Karpas-422 (cell line): Measurements from ENCODE around the gene KCNJ14. TPM values are rescaled to one million over a fixed set of nuclear protein-coding genes. Genes with fewer than 3 reads are reported as not detected.

Experiments used
- DNase-seq: peaks from one replicate; pipeline ENCODE4 v3.0.0-alpha.2; 2015
- H2AFZ ChIP-seq: fragments of 200-600 bp; sonication (generic); 2 replicates; pipeline ENCODE4 v1.6.1; 2014; ENCODE audit warnings: antibody characterized with exemption, low read length, mixed read lengths
- H3K27ac ChIP-seq: fragments of 200-600 bp; sonication (generic); 2 replicates; pipeline ENCODE4 v1.5.1; 2014; ENCODE audit warnings: mild to moderate bottlenecking, low read length, moderate library complexity
- H3K27me3 ChIP-seq: fragments of 200-600 bp; sonication (generic); 2 replicates; pipeline ENCODE4 v1.6.1; 2014; ENCODE audit warnings: low read length, mixed read lengths
- H3K36me3 ChIP-seq: fragments of 200-600 bp; sonication (generic); 2 replicates; pipeline ENCODE4 v1.6.1; 2014; ENCODE audit warnings: low read length, mixed read lengths; ENCODE audit not compliant: insufficient read depth
- H3K4me1 ChIP-seq: fragments of 200-600 bp; sonication (generic); 2 replicates; pipeline ENCODE4 v1.6.1; 2014; ENCODE audit warnings: mild to moderate bottlenecking, low read length, mixed read lengths
- H3K4me2 ChIP-seq: fragments of 200-600 bp; sonication (generic); 2 replicates; pipeline ENCODE4 v1.6.1; 2014; ENCODE audit warnings: low read length, low read depth, mild to moderate bottlenecking; ENCODE audit not compliant: poor library complexity, severe bottlenecking
- H3K4me3 ChIP-seq: fragments of 200-600 bp; sonication (generic); 2 replicates; pipeline ENCODE4 v1.5.1; 2014; ENCODE audit warnings: mild to moderate bottlenecking, antibody characterized with exemption, low read length, mixed read lengths
- H3K79me2 ChIP-seq: fragments of 200-600 bp; sonication (generic); 2 replicates; pipeline ENCODE4 v1.6.1; 2014; ENCODE audit warnings: mild to moderate bottlenecking, low read length, mixed read lengths
- H3K9ac ChIP-seq: fragments of 200-600 bp; sonication (generic); 2 replicates; pipeline ENCODE4 v1.6.0; 2014; ENCODE audit warnings: low read length
- H3K9me2 ChIP-seq: fragments of 200-600 bp; sonication (generic), shearing (Covaris generic); replicated peaks from 2 replicates; pipeline ENCODE4 v1.6.0; 2014; ENCODE audit warnings: mild to moderate bottlenecking, low read length, moderate library complexity; ENCODE audit not compliant: insufficient read depth
- H3K9me3 ChIP-seq: fragments of 300-700, 200-600 bp; sonication (generic); 2 replicates; pipeline ENCODE4 v1.6.1; 2014; ENCODE audit warnings: low read length, mixed read lengths
- H4K20me1 ChIP-seq: fragments of 200-600 bp; sonication (generic); 2 replicates; pipeline ENCODE4 v1.6.1; 2014; ENCODE audit warnings: mild to moderate bottlenecking, antibody characterized with exemption, low read length, low read depth; ENCODE audit not compliant: insufficient read depth
- total RNA-seq: library from RNA; depleted of rRNA; stranded (reverse); fragments of >200 nt; shearing (Covaris generic); gene quantifications from 2 replicates; pipeline ENCODE4 v1.2.3, GENCODE V29; 2014; ENCODE audit warnings: low replicate concordance

KCNJ14 gene
- total RNA-seq, 1 experiment from 2014 or later: 1.1 TPM

DNA sequence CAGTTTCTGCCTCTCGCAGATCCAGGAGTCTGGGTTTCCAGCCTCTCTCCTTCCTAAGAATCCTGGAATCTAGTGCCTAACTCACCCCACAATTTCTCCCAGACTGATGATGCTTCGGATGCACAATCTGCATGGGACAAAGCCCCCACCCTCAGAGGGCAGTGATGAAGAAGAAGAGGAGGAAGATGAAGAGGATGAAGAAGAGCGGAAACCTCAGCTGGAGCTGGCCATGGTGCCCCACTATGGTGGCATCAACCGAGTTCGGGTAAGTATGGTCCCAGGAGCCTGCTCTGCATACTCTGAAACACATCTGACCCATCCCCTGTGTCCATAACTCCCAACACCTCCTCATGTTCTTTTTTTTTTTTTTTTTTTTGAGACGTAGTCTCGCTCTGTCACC is 8.8 kb upstream of the KCNJ14 start:
- peaks cover 16% of the 10 kb centered on the region for H3K36me3 ChIP-seq
- H4K20me1 ChIP-seq: no peaks in the 10 kb centered on the region
- H3K27me3 ChIP-seq: no peaks in the 10 kb centered on the region
- H2AFZ ChIP-seq: no peak overlapping the region
- H3K9me2 ChIP-seq: no peaks in the 10 kb centered on the region
- peak overlapping the region; percentile 90 for H3K4me3 ChIP-seq
- H3K9ac ChIP-seq: peak overlapping the region; percentile 85
- H3K27ac ChIP-seq: no peak overlapping the region; the same call in 1 of the 2 replicates
- DNase-seq: no peak
- no peaks in the 10 kb centered on the region for H3K9me3 ChIP-seq
- peak overlapping the region; percentile 70 for H3K4me2 ChIP-seq
- H3K4me1 ChIP-seq: peaks cover 26% of the 10 kb centered on the region
- H3K79me2 ChIP-seq: peaks cover 29% of the 10 kb centered on the region

DNA sequence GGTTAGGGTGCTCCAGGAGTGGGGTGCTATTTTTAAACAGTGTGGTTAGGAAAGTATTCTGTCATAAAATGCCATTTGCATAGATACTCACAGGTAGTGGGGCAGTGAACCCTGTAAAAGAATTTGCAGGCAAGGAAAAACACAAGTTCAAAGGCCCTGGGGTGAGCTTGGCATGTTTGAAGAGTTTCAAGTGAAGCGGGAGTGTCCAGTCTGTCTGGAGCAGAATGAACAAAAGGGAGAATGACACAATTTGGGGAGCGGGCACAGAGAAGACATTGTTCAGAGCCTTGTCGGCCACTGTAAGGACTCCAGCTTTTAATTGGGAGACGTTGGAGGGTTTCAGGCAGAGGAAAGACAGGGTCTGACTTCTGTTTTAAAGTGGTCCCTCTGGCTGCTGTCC is 6.8 kb upstream of the KCNJ14 start:
- no peaks in the 10 kb centered on the region for H3K9me2 ChIP-seq
- H2AFZ ChIP-seq: no peak overlapping the region
- H3K9me3 ChIP-seq: no peaks in the 10 kb centered on the region
- peaks cover 26% of the 10 kb centered on the region for H3K4me1 ChIP-seq
- no peaks in the 10 kb centered on the region for H4K20me1 ChIP-seq
- no peak overlapping the region for H3K4me2 ChIP-seq
- H3K79me2 ChIP-seq: peaks cover 37% of the 10 kb centered on the region
- no peak overlapping the region for H3K4me3 ChIP-seq
- H3K36me3 ChIP-seq: peaks cover 18% of the 10 kb centered on the region
- H3K9ac ChIP-seq: no peak overlapping the region
- DNase-seq: no peak
- H3K27me3 ChIP-seq: no peaks in the 10 kb centered on the region
- no peak overlapping the region for H3K27ac ChIP-seq

DNA sequence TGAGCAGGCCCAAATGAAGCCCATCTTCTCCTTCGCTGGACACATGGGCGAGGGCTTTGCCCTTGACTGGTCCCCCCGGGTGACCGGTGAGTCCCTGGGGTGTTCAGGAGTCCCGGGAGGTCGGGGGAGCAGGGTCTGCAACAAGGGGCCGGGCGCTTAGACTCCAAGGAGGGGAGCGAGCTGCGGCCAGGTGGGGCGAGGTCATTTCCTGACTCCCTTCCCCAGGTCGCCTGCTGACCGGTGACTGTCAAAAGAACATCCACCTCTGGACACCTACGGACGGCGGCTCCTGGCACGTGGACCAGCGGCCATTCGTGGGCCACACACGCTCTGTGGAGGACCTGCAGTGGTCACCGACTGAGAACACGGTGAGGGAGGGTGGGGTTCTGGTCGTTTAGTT is 4.9 kb upstream of the KCNJ14 start:
- no peak overlapping the region for H3K9ac ChIP-seq
- no peak overlapping the region for H2AFZ ChIP-seq
- no peak for DNase-seq
- no peaks in the 10 kb centered on the region for H4K20me1 ChIP-seq
- no peak overlapping the region for H3K27ac ChIP-seq
- peaks cover 12% of the 10 kb centered on the region for H3K4me1 ChIP-seq
- H3K27me3 ChIP-seq: no peaks in the 10 kb centered on the region
- H3K4me2 ChIP-seq: no peak overlapping the region
- H3K9me2 ChIP-seq: no peaks in the 10 kb centered on the region
- H3K9me3 ChIP-seq: no peaks in the 10 kb centered on the region
- H3K4me3 ChIP-seq: no peak overlapping the region
- H3K36me3 ChIP-seq: peaks cover 18% of the 10 kb centered on the region
- peaks cover 42% of the 10 kb centered on the region for H3K79me2 ChIP-seq

DNA sequence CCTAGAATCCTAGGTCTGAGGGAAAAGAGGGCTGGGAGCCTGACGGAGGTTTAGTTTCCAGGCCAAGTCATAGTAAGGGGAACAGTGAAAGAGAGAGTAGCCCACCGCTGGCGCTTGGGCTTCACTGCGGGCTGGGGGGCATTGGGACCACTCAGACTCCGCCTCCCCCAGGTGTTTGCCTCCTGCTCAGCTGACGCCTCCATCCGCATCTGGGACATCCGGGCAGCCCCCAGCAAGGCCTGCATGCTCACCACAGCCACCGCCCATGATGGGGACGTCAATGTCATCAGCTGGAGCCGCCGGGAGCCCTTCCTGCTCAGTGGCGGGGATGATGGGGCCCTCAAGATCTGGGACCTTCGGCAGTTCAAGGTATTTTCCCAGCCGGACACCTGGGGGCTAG is 4.5 kb upstream of the KCNJ14 start:
- Histone ChIP-seq H4K20me1 (no peaks in the 10 kb centered on the region), H3K79me2 (peaks cover 42% of the 10 kb centered on the region), H3K9me3 (no peaks in the 10 kb centered on the region), H2AFZ (no peak overlapping the region), H3K9ac (no peak overlapping the region), H3K4me3 (no peak overlapping the region), H3K4me1 (peaks cover 12% of the 10 kb centered on the region), H3K36me3 (peaks cover 18% of the 10 kb centered on the region), H3K4me2 (no peak overlapping the region), H3K9me2 (no peaks in the 10 kb centered on the region), H3K27me3 (no peaks in the 10 kb centered on the region), H3K27ac (no peak overlapping the region)
- DNase-seq: no peak

DNA sequence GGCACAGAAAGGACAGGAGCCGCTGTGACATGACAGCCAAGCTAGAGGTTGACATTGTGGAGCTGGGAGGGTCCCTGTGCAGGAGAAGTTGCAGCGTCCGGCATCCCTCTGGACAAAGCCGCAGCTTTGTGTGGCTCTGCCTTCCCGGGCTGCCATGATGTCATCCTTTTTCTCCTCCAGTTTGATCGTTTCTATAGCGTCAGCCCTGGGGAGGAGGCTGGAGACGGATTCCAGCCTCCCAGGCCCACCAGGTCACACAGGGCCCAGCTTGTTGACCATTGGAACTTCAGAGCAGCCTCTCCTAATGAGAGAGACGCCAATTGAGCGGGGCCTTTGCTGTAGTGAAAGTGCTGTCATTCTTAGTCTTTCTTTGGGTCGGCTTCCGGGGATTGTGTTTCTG is 3.8 kb upstream of the KCNJ14 start:
- Histone ChIP-seq H3K4me3 (no peak overlapping the region), H3K9me2 (no peaks in the 10 kb centered on the region), H3K9ac (no peak overlapping the region), H4K20me1 (no peaks in the 10 kb centered on the region), H3K27ac (no peak overlapping the region), H3K36me3 (peaks cover 23% of the 10 kb centered on the region), H3K4me2 (no peak overlapping the region), H3K9me3 (no peaks in the 10 kb centered on the region), H3K27me3 (no peaks in the 10 kb centered on the region), H2AFZ (no peak overlapping the region), H3K79me2 (peaks cover 35% of the 10 kb centered on the region), H3K4me1 (peaks cover 9% of the 10 kb centered on the region)
- DNase-seq: no peak

DNA sequence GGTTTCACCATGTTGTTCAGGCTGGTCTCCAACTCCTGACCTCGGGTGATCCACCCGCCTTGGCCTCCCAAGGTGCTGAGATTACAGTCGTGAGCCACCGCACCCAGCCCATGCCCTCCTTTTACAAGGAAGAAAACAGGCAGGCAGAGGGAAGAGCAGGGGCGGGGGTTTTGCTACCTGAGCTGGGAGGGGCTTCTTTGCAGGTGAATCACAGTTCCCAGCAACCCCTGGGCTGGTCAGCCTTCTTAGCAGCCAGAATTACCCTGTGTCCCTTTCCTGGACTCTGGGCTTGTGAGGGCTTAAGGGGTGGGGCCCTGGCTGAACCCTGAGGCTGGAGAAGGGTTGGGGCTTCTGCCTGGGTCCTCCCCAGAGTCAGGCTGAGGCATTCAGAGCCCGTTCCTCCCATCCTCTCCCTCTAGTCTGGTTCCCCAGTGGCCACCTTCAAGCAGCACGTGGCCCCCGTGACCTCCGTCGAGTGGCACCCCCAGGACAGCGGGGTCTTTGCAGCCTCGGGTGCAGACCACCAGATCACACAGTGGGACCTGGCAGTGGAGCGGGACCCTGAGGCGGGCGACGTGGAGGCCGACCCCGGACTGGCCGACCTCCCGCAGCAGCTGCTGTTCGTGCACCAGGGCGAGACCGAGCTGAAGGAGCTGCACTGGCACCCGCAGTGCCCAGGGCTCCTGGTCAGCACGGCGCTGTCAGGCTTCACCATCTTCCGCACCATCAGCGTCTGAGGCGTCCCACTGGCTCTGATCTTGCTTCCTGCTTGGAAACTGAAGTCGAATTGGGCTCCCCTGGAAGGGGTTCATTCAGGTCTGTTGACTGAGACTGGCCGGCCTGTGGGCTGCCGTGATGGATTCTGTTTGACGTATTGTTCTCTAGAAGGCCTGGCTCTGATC is 2.8 kb upstream of the KCNJ14 start:
- H3K36me3 ChIP-seq: peaks cover 25% of the 10 kb centered on the region

DNA sequence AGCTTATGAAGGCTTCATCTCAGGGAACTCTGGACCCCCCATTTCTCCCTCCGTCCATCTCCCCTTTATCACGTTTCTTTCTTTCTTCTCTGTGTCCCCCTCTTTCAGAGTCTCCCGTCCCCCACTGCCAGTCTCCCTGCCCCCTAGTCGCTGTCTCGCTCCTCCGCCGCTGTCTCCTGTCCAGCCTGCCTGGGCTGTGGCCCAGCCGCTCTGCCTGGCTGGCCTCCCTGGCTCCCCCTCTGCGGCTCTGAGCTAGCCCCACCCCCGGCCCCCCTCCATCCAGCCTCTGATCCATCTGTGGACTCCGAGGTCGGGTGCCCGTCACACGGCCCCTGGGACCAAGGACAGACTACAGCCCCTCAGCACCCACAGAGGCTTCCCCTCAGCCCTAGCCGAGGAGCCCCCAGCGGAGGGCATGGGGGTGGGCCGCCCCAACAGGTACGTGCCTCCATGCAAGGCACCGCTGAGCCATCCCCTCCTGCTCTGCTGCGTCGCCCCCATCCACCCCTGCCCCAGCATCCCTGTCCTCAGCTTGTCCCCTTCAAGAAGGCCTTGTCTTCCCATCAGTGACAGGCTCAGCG is 1.1 kb upstream of the KCNJ14 start:
- Histone ChIP-seq H4K20me1 (no peaks in the 10 kb centered on the region), H2AFZ (no peak overlapping the region), H3K4me3 (no peak overlapping the region), H3K27me3 (no peaks in the 10 kb centered on the region), H3K36me3 (peaks cover 12% of the 10 kb centered on the region), H3K9me3 (no peaks in the 10 kb centered on the region), H3K9me2 (no peaks in the 10 kb centered on the region), H3K4me2 (no peak overlapping the region), H3K4me1 (no peaks in the 10 kb centered on the region), H3K27ac (no peak overlapping the region), H3K9ac (no peak overlapping the region), H3K79me2 (peaks cover 16% of the 10 kb centered on the region; the same call in 1 of the 2 replicates)
- no peak for DNase-seq

More for the DNA sequence above, 2.8 kb upstream of the KCNJ14 start:
- no peaks in the 10 kb centered on the region for H3K9me2 ChIP-seq
- peaks cover 30% of the 10 kb centered on the region for H3K79me2 ChIP-seq
- H3K9ac ChIP-seq: no peak overlapping the region
- H3K9me3 ChIP-seq: no peaks in the 10 kb centered on the region
- no peaks in the 10 kb centered on the region for H4K20me1 ChIP-seq
- no peak overlapping the region for H3K4me2 ChIP-seq
- DNase-seq: no peak
- H3K27me3 ChIP-seq: no peaks in the 10 kb centered on the region
- H3K4me1 ChIP-seq: peaks cover 2% of the 10 kb centered on the region; the same call in 1 of the 2 replicates
- no peak overlapping the region for H3K27ac ChIP-seq
- no peak overlapping the region for H2AFZ ChIP-seq
- H3K4me3 ChIP-seq: no peak overlapping the region

DNA sequence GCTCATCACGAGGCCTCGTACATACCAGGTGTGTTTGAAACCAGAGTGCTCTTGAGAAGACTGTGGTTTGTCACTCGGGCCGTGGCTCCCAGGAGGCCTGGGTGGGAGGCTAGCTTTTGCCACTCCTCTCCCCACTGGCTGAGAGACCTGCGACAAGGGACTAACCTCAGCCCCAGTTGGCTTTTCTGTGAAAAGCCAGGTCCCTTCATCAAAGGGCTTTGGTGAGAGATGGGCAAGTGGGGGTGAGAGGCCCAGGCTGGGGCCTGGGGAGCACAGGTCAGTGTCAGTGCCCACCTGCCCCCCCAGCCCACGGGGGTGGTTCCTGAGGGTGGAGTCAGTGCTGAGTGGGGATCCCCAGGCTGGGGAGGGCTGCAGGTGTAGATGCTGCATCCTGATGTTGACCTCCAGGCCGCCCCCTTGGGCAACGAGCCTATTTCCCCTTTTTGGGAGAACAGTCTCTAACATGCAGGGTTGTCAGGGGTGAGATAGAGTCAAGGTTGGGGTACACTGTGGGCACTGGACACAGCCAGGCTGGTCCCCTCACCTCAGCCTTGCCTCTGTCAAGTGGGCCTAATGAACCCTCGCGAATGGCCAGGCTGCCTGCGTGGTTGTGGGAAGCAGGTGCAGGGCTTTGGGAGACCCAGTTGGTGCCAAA is 661 bp downstream of the KCNJ14 start:
- Histone ChIP-seq H3K4me3 (no peak overlapping the region), H2AFZ (no peak overlapping the region), H3K27ac (no peak overlapping the region), H3K36me3 (peaks cover 12% of the 10 kb centered on the region), H3K9me3 (no peaks in the 10 kb centered on the region), H4K20me1 (no peaks in the 10 kb centered on the region), H3K79me2 (peaks cover 16% of the 10 kb centered on the region; the same call in 1 of the 2 replicates), H3K4me1 (no peaks in the 10 kb centered on the region), H3K9me2 (no peaks in the 10 kb centered on the region), H3K27me3 (no peaks in the 10 kb centered on the region), H3K4me2 (no peak overlapping the region), H3K9ac (no peak overlapping the region)
- no peak for DNase-seq
